Pulmonary artery endothelial cell (primary cell): ENCODE results near the gene BEND5. TPM values are rescaled to one million over a fixed set of nuclear protein-coding genes. Genes with fewer than 3 reads are reported as not detected.

Experiments used
- DNase-seq: peaks from one replicate; pipeline ENCODE4 v3.0.0-alpha.2; 2011; ENCODE audit warnings: low read depth, low spot score
- total RNA-seq: library from RNA; depleted of rRNA; stranded (reverse); fragments of >200 nt; gene quantifications from 2 replicates; pipeline ENCODE4 v1.2.3, GENCODE V29; 2014

Gene BEND5
- total RNA-seq, 1 donor from 2014 or later = not detected

- no peak for DNase-seq
Measured at GRCh38 chr1:48765335-48765734, 11.4 kb downstream of the BEND5 start.

- DNase-seq = no peak
Measured at GRCh38 chr1:48761986-48762385, 14.7 kb downstream of the BEND5 start.

GRCh38 chr1:48761411-48761810, 15.3 kb downstream of the BEND5 start:
- DNase-seq = no peak

GRCh38 chr1:48760857-48761256, 15.8 kb downstream of the BEND5 start:
- DNase-seq = no peak

- DNase-seq = no peak
Measured at GRCh38 chr1:48758976-48759375, 17.7 kb downstream of the BEND5 start.

GRCh38 chr1:48757363-48757762, 19.3 kb downstream of the BEND5 start:
- DNase-seq = no peak

GRCh38 chr1:48756683-48757316, 19.9 kb downstream of the BEND5 start:
- DNase-seq = no peak

- no peak for DNase-seq
Measured at GRCh38 chr1:48753293-48753692, 23.4 kb downstream of the BEND5 start.

- no peak for DNase-seq
Measured at GRCh38 chr1:48750109-48750508, 26.6 kb downstream of the BEND5 start.

- DNase-seq = no peak
Measured at GRCh38 chr1:48749068-48749467, 27.6 kb downstream of the BEND5 start.

GRCh38 chr1:48746906-48747305, 29.8 kb downstream of the BEND5 start:
- DNase-seq = no peak

GRCh38 chr1:48744032-48744431, 32.7 kb downstream of the BEND5 start:
- DNase-seq = no peak

GRCh38 chr1:48743480-48743879, 33.2 kb downstream of the BEND5 start:
- no peak for DNase-seq

- no peak for DNase-seq
Measured at GRCh38 chr1:48741380-48741779, 35.3 kb downstream of the BEND5 start.

- DNase-seq = no peak
Measured at GRCh38 chr1:48740621-48741020, 36.1 kb downstream of the BEND5 start.

GRCh38 chr1:48739091-48739490, 37.6 kb downstream of the BEND5 start:
- DNase-seq = no peak

- DNase-seq = no peak
Measured at GRCh38 chr1:48738356-48738755, 38.3 kb downstream of the BEND5 start.

GRCh38 chr1:48735796-48736195, 40.9 kb downstream of the BEND5 start:
- no peak for DNase-seq

GRCh38 chr1:48730164-48730910, 46.4 kb downstream of the BEND5 start:
- DNase-seq = no peak

- no peak for DNase-seq
Measured at GRCh38 chr1:48728584-48728983, 48.1 kb downstream of the BEND5 start.

GRCh38 chr1:48726557-48727215, 50.0 kb downstream of the BEND5 start:
- DNase-seq = no peak

- DNase-seq = no peak
Measured at GRCh38 chr1:48726139-48726538, 50.6 kb downstream of the BEND5 start.
